ENCODE data around the gene RAB6B.
A peak's percentile ranks its signal among the peaks of the same experiment; 100 is the strongest.

RAB6B gene

DNA sequence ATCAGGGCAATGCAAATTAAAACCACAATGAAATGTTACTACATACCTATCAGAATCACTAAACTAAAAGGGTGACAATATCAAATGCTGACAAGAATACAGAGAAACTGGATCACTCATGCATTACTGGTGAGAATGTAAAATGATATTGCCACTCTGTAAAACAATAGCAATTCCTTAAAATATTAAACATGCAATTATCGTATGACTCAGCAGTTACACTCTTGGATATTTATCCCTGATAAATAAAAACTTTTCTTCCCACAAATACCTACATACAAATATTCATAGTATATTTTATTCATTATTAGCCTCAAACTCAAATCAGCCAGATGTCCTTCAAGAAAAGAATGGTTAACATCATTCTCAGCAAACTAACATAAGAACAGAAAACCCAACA lies 25.9 kb upstream of the RAB6B start:
- TF ChIP-seq, protein P1, sequence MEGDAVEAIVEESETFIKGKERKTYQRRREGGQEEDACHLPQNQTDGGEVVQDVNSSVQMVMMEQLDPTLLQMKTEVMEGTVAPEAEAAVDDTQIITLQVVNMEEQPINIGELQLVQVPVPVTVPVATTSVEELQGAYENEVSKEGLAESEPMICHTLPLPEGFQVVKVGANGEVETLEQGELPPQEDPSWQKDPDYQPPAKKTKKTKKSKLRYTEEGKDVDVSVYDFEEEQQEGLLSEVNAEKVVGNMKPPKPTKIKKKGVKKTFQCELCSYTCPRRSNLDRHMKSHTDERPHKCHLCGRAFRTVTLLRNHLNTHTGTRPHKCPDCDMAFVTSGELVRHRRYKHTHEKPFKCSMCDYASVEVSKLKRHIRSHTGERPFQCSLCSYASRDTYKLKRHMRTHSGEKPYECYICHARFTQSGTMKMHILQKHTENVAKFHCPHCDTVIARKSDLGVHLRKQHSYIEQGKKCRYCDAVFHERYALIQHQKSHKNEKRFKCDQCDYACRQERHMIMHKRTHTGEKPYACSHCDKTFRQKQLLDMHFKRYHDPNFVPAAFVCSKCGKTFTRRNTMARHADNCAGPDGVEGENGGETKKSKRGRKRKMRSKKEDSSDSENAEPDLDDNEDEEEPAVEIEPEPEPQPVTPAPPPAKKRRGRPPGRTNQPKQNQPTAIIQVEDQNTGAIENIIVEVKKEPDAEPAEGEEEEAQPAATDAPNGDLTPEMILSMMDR (IDR thresholded peaks at IDR 0.05; ENCODE audit: low read depth, low read length, missing control alignments), result no peak
- DNase-seq (ENCODE audit: low read depth), result no peak
- no peak overlapping the region for H3K4me3 ChIP-seq (ENCODE audit: low read depth, low read length)

DNA sequence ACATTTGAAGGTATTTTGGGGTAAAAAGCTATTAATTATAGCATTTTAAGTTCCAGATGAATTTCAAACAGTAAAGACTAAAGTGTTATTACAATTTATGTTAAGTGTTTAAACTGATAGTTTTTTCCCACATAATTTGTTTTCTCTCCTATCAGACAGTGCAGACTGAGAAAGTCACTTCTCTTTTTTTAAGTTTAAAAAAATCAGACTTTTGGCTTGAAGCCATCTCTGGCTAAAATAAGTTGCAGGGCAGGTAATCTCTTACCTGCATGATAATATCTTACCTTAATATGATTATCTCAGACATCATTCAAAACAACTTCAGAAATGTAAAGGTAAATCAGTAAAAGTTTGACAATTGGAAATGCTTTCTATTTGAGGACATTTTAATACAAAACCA lies 21.5 kb upstream of the RAB6B start:
- TF ChIP-seq, protein P1 (IDR thresholded peaks at IDR 0.05; ENCODE audit: low read depth, low read length, missing control alignments), result no peak
- no peak for DNase-seq (ENCODE audit: low read depth)
- H3K4me3 ChIP-seq (ENCODE audit: low read depth, low read length), result no peak overlapping the region

DNA sequence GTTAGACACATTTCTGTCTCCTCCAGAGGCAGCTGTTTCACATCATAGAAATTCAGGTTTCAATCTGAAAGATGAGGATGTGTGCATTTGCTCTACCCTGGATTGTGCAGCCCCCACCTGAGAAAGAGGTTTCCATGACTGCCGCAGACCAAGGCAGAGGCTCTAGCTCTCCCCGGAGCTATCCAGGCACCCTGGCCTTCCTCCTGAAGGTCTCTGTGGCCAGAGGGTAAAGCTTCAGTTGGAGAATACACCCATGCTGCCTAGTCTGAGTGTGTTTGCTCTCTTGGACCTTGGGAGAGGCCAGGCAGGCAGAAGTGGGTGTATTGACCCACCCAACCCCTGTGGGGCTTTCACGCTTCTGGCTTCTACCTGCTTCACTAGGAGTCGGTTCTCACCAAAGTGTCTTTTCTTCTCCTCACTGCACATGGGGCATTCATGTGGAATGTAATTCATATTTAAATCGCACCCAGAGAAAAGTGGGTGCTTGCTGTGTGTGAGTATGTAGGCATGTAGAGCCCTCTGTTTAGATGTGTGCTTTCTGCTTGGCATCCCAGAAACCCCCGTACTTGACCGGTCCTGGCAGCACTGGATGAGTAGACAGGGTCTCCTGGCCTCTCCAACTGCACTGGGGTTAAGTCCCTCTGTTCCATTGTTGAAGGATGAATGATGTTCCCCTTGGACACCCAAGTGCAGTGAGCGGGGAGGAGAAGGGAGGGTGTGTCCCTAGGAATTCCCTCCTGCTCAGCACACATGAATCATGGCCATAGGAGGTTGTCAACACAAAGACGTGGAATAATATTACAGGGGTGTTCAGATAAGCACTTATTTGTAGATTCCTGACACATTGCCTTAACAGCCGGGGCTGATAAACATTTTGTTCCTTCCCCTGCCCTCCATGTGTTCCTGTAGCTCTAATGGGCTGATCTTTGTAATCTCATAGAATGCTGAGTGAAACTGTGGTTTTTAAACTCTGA lies 20.3 kb upstream of the RAB6B start:
- TF ChIP-seq, protein P1 (IDR thresholded peaks at IDR 0.05; ENCODE audit: low read depth, low read length, missing control alignments), result no peak
- H3K4me3 ChIP-seq (ENCODE audit: low read depth, low read length), result no peak overlapping the region
- DNase-seq (ENCODE audit: low read depth), result no peak

DNA sequence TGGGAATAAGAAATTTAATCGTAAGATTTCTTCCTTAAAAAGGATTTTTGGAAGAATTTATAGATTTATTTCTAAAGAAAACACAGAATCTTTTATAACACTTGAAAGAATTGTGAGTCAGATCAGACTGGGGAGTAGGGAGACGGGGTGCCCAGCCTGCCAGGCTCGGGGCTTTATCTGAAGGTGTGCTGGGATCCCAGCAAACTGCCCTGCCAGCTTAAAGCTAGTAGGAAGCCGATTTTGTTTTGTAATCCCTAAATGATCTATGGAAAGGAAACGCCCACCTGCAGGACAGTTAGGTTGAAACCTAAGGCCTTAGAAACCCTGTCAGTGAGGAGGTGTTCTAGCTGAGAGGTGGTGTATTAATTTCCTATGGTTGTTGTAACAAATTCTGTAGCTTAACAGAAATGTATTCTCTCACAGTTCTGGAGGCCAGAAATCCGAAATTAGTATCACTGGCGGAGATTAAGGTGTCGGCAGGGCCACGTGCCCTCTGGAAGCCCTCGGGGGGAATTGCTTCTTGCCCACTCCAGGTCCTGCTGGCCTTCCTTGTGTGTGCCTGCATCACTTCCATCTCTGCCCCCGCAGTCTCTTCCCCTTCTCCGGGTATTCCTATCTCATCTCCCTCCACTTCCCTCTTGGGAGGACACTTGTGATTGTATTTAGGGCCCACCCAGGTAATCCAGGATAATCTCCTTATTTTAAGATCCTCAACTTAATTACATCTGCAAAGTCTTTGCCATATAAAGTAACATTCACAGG lies 19.3 kb upstream of the RAB6B start:
- TF ChIP-seq, protein P1 (IDR thresholded peaks at IDR 0.05; ENCODE audit: low read depth, low read length, missing control alignments), result no peak
- H3K4me3 ChIP-seq (ENCODE audit: low read depth, low read length), result no peak overlapping the region
- no peak for DNase-seq (ENCODE audit: low read depth)

DNA sequence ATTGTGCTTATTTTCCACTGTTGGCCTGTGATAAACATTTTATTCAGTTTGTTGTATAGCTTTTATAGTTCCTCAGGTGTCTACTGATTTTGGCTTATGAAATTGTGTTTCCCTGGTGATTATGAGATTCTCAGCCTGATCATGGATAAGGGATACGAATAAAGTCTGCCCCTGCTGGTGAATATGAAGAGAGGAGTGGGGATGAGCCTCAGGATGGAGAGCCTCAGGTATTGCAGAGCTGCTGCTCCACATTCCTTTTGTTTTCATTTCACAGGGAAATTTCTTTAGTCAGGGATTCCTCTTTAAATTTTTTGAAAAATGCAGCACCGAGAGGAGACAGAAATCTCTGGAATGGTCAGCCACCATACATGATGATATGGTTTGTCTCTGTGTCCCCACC lies 14.7 kb upstream of the RAB6B start:
- no peak overlapping the region for H3K4me3 ChIP-seq (ENCODE audit: low read depth, low read length)
- DNase-seq (ENCODE audit: low read depth), result no peak
- TF ChIP-seq, protein P1 (IDR thresholded peaks at IDR 0.05; ENCODE audit: low read depth, low read length, missing control alignments), result peak; percentile 24

DNA sequence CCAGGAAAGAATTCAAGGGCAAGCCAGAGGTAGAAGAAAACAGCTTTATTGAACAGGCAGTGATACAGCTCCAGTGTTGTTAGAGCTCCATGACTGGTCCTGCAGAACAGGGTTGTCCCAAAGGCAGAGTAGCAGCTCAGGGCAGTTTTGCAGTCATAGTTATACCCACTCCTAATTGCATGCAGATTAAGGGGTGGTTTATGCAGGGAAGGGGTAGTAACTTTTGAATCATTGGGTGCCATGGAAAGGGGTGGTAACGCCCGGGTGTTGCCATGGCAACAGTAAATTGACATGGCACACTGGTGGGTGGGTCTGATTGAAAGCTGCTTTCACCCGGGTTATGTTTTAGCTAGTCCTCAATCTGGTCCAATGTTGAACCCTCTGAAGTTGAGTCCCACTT lies 9.7 kb upstream of the RAB6B start:
- TF ChIP-seq, protein P1 (IDR thresholded peaks at IDR 0.05; ENCODE audit: low read depth, low read length, missing control alignments), result no peak
- DNase-seq (ENCODE audit: low read depth), result no peak
- H3K4me3 ChIP-seq (ENCODE audit: low read depth, low read length), result no peak overlapping the region
